OCI-LY3 (cell line): Measurements from ENCODE around the gene CAP2.
"Not testable (repeated sequence)": the region's sequence is repeated elsewhere in the genome, so short reads cannot be mapped to it uniquely, and the experiment has no call there.

Experiments used
- H2AFZ ChIP-seq: fragments of 200-600, 300-600 bp; shearing (Covaris generic); 2 replicates; pipeline ENCODE4 v1.6.0; 2014; ENCODE audit warnings: antibody characterized with exemption, low read depth, low read length
- H3K27ac ChIP-seq: fragments of 200-600, 300-600 bp; sonication (generic); 2 replicates; pipeline ENCODE4 v1.5.1; 2014; ENCODE audit warnings: mild to moderate bottlenecking, low read length, moderate library complexity, mixed read lengths
- H3K27me3 ChIP-seq: fragments of 200-600, 300-600 bp; sonication (generic); 2 replicates; pipeline ENCODE4 v1.6.1; 2014; ENCODE audit warnings: low read depth, low read length, mixed read lengths
- H3K36me3 ChIP-seq: fragments of 200-600, 300-600 bp; sonication (generic); replicated peaks from 2 replicates; pipeline ENCODE3; 2014; ENCODE audit warnings: low read depth, low read length, mixed read lengths
- H3K4me1 ChIP-seq: fragments of 300-600, 200-600 bp; sonication (generic); 2 replicates; pipeline ENCODE4 v1.6.1; 2014; ENCODE audit warnings: low read length, mixed read lengths
- H3K4me2 ChIP-seq: fragments of 200-600, 300-600 bp; sonication (generic); 2 replicates; pipeline ENCODE4 v1.6.1; 2014; ENCODE audit warnings: low read length, mixed read lengths
- H3K4me3 ChIP-seq: fragments of 300-600, 200-600 bp; sonication (generic); 2 replicates; pipeline ENCODE4 v1.5.1; 2014; ENCODE audit warnings: antibody characterized with exemption, mild to moderate bottlenecking, low read length, moderate library complexity
- H3K79me2 ChIP-seq: fragments of 300-600, 200-600 bp; shearing (Covaris generic); 2 replicates; pipeline ENCODE4 v1.6.1; 2014; ENCODE audit warnings: mild to moderate bottlenecking, low read length, mixed read lengths
- H3K9ac ChIP-seq: fragments of 300-600, 200-600 bp; shearing (Covaris generic); 2 replicates; pipeline ENCODE4 v1.6.0; 2014; ENCODE audit warnings: mild to moderate bottlenecking, low read length, moderate library complexity
- H3K9me3 ChIP-seq: fragments of 200-600, 300-600 bp; shearing (Covaris generic); 2 replicates; pipeline ENCODE4 v1.6.1; 2014; ENCODE audit warnings: low read length, mixed read lengths; ENCODE audit not compliant: insufficient read depth
- H4K20me1 ChIP-seq: fragments of 200-600, 300-600 bp; sonication (generic); 2 replicates; pipeline ENCODE4 v1.6.1; 2016; ENCODE audit warnings: low read length, mixed read lengths; ENCODE audit not compliant: insufficient read depth
- CTCF ChIP-seq: fragments of 200-600, 300-600 bp; sonication (generic); IDR thresholded peaks from 2 replicates; pipeline ENCODE4 v1.5.1; 2014; ENCODE audit warnings: antibody characterized with exemption, low read length, low read depth
- EZH2phosphoT487 ChIP-seq: fragments of 200-600 bp; shearing (Covaris generic); IDR thresholded peaks from 2 replicates; pipeline ENCODE4 v1.6.1; 2018; ENCODE audit warnings: antibody characterized with exemption, mixed run types, low read depth

Gene CAP2

GRCh38 chr6:17432356-17432755 lies 39.0 kb downstream of the CAP2 start:
- H4K20me1 ChIP-seq: no peaks in the 10 kb centered on the region
- no peak overlapping the region for H3K27ac ChIP-seq
- H3K4me2 ChIP-seq: no peak overlapping the region
- no peak overlapping the region for H2AFZ ChIP-seq
- H3K9ac ChIP-seq: no peak overlapping the region
- no peaks in the 10 kb centered on the region for H3K27me3 ChIP-seq
- no peaks in the 10 kb centered on the region for H3K36me3 ChIP-seq
- TF ChIP-seq EZH2phosphoT487 (no peak), CTCF (no peak)
- H3K79me2 ChIP-seq: no peaks in the 10 kb centered on the region
- H3K4me3 ChIP-seq: no peak overlapping the region
- no peaks in the 10 kb centered on the region for H3K9me3 ChIP-seq
- H3K4me1 ChIP-seq: no peaks in the 10 kb centered on the region

GRCh38 chr6:17439243-17439993 lies 46.0 kb downstream of the CAP2 start:
- no peaks in the 10 kb centered on the region for H4K20me1 ChIP-seq
- no peaks in the 10 kb centered on the region for H3K27me3 ChIP-seq
- TF ChIP-seq CTCF: no peak
- no peak for TF ChIP-seq EZH2phosphoT487
- H3K4me3 ChIP-seq: no peak overlapping the region
- no peak overlapping the region for H2AFZ ChIP-seq
- no peaks in the 10 kb centered on the region for H3K79me2 ChIP-seq
- no peak overlapping the region for H3K9ac ChIP-seq
- no peaks in the 10 kb centered on the region for H3K36me3 ChIP-seq
- no peaks in the 10 kb centered on the region for H3K4me1 ChIP-seq
- H3K4me2 ChIP-seq: no peak overlapping the region
- no peaks in the 10 kb centered on the region for H3K9me3 ChIP-seq
- no peak overlapping the region for H3K27ac ChIP-seq

- H3K79me2 ChIP-seq: not testable (repeated sequence)
Measured at GRCh38 chr6:17440811-17441210, 47.4 kb downstream of the CAP2 start.

GRCh38 chr6:17442196-17442595 lies 48.8 kb downstream of the CAP2 start:
- Histone ChIP-seq H4K20me1 (no peaks in the 10 kb centered on the region), H3K79me2 (no peaks in the 10 kb centered on the region), H3K27ac (no peak overlapping the region), H3K27me3 (no peaks in the 10 kb centered on the region), H3K4me1 (peaks cover 8% of the 10 kb centered on the region), H3K9me3 (no peaks in the 10 kb centered on the region), H3K4me3 (no peak overlapping the region), H3K9ac (no peak overlapping the region), H3K36me3 (no peaks in the 10 kb centered on the region), H3K4me2 (no peak overlapping the region), H2AFZ (no peak overlapping the region)
- no peak for TF ChIP-seq CTCF
- TF ChIP-seq EZH2phosphoT487: no peak

More at GRCh38 chr6:17440811-17441210, 47.4 kb downstream of the CAP2 start:
- not testable (repeated sequence) for H4K20me1 ChIP-seq, H3K4me3 ChIP-seq, H3K4me1 ChIP-seq, H3K36me3 ChIP-seq, H3K27me3 ChIP-seq, H3K27ac ChIP-seq, H3K9me3 ChIP-seq, H3K9ac ChIP-seq, H2AFZ ChIP-seq, H3K4me2 ChIP-seq
